OCI-LY7 (cell line): ENCODE results near the gene HEPHL1.

Experiments
- CTCF ChIP-seq: fragments of 200-600 bp; sonication (generic); conservative IDR thresholded peaks from 2 replicates; pipeline ENCODE4 v1.5.1; 2014; ENCODE audit warnings: mild to moderate bottlenecking, antibody characterized with exemption, low read length, moderate library complexity, mixed read lengths
- EZH2phosphoT487 ChIP-seq: fragments of 200-600 bp; sonication (generic); IDR thresholded peaks from 2 replicates; pipeline ENCODE4 v1.6.1; 2018; ENCODE audit warnings: low read depth, borderline replicate concordance, mild to moderate bottlenecking, mixed run types, antibody characterized with exemption, low read length, moderate library complexity, mixed read lengths

DNA sequence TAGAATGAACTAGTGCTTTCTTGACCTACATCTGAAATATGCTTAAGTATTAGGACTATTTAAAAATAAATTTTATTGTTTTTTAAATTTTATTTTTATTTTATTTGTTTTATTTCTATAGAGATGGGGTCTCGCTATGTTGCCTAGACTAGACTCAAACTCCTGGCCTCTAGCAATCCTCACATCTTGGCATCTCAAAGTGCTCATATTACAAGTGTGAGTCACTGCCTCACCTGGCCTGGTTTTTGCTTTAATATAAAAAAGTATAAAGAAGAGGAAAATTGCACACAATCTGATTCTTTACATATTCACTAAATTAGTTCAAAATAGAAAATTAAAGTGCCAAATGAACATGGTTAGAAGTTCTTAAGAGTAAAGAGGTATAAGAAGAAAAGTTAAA, 37.5 kb downstream of the HEPHL1 start:
- no peak for TF ChIP-seq CTCF
- no peak for TF ChIP-seq EZH2phosphoT487
